ENCODE measurements around the gene SKAP1.
A peak's percentile ranks its signal among the peaks of the same experiment; 100 is the strongest.
"Not testable (repeated sequence)": the region's sequence is repeated elsewhere in the genome, so short reads cannot be mapped to it uniquely, and the experiment has no call there.

SKAP1 gene

DNA sequence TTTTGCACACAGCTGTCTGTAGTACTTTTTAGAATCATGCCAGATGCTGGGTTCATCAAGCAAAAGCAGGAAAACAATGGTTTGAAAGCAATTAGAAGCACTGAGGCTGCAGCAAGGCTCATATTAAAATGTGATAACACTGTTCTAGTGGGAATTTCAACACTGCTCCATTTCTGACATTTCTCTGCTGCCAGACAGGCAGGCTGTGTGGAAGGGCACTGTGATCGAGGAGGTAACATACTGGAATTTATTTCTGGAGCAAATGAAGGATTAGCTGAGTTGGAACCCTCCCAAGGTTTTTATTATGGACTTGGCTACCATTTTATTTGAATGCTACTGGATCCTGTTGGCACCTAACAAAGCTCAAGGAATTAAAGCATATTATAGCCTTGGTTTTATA is 66.9 kb downstream of the SKAP1 start:
- no peak for DNase-seq (ENCODE audit: low read depth)
- no peak overlapping the region for H3K4me3 ChIP-seq (ENCODE audit: control insufficient read depth, low read depth, low read length)
- TF ChIP-seq CTCF (IDR thresholded peaks at IDR 0.05; ENCODE audit: control insufficient read depth, insufficient read depth, low read depth, low read length, missing control alignments) = no peak

GRCh38 chr17:48360861-48361633 is 69.0 kb downstream of the SKAP1 start:
- not testable (repeated sequence) for H3K4me3 ChIP-seq (ENCODE audit: control insufficient read depth, low read depth, low read length); DNase-seq (ENCODE audit: low read depth)

- TF ChIP-seq CTCF (IDR thresholded peaks at IDR 0.05; ENCODE audit: control insufficient read depth, insufficient read depth, low read depth, low read length, missing control alignments) = no peak
- no peak for DNase-seq (ENCODE audit: low read depth)
- H3K4me3 ChIP-seq (ENCODE audit: control insufficient read depth, low read depth, low read length) = no peak overlapping the region
These were observed 72.0 kb downstream of the SKAP1 start for GRCh38 chr17:48357779-48358602.

DNA sequence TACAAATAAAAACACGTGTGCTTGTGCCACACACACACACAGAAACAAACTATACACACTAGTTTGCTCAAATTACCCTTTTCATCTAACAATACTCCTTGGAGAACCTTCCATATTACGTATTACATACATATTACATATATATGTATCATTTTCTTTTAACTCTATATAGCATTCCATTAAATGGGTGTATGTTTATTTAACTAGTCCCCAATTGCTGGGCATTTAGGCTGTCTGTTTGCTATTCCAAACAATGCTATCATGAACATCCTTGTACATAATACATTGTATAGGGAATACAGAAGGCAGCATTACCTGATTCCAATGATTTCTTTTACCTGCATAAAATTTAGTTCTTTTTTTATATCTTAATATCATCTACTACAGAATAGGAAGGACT is 73.1 kb downstream of the SKAP1 start:
- TF ChIP-seq CTCF (IDR thresholded peaks at IDR 0.05; ENCODE audit: control insufficient read depth, insufficient read depth, low read depth, low read length, missing control alignments) = no peak
- DNase-seq (ENCODE audit: low read depth) = no peak
- no peak overlapping the region for H3K4me3 ChIP-seq (ENCODE audit: control insufficient read depth, low read depth, low read length)

DNA sequence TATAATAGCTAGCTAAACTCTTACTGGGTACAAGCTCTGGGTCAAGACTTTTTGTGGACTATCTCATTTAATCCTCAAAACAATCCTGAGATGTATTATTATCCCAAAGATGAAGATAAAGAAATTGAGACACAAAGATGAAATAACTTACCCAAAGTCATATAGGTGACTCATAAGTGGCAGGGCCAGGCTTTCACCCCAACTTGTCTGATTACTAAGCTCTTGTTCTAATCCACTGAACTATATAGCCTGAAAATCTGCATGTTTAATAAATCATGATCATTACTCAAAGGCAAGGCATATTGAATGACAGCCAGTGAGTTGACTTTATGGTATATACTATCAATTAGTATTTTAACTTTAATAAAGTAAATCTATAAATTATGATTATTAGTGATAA is 77.4 kb downstream of the SKAP1 start:
- no peak overlapping the region for H3K4me3 ChIP-seq (ENCODE audit: control insufficient read depth, low read depth, low read length)
- DNase-seq (ENCODE audit: low read depth) = no peak
- TF ChIP-seq CTCF (IDR thresholded peaks at IDR 0.05; ENCODE audit: control insufficient read depth, insufficient read depth, low read depth, low read length, missing control alignments) = no peak

GRCh38 chr17:48351911-48352332 is 78.1 kb downstream of the SKAP1 start:
- peak; percentile 47 for TF ChIP-seq CTCF (IDR thresholded peaks at IDR 0.05; ENCODE audit: control insufficient read depth, insufficient read depth, low read depth, low read length, missing control alignments)
- no peak for DNase-seq (ENCODE audit: low read depth)
- no peak overlapping the region for H3K4me3 ChIP-seq (ENCODE audit: control insufficient read depth, low read depth, low read length)

DNA sequence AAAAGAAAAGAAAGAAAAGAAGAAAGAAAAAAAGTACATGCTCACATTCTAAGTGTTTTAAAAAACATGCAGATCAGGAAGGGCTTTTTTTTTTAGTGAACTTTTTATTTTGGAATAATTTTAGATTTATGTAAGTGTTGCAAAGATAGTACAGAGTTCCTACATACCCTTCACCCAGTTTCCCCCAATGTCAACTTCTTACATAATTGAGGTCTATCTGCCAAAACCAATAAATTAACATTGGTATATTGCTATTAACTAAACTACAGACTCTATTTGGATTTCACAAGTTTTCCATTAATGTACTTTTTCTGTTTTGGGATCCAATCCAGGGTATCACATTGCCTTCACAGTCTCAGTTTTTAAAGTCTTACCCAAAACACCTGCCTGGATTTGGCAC is 81.7 kb downstream of the SKAP1 start:
- DNase-seq (ENCODE audit: low read depth) = no peak
- TF ChIP-seq CTCF (IDR thresholded peaks at IDR 0.05; ENCODE audit: control insufficient read depth, insufficient read depth, low read depth, low read length, missing control alignments) = no peak
- no peak overlapping the region for H3K4me3 ChIP-seq (ENCODE audit: control insufficient read depth, low read depth, low read length)

Measured in AG09309 (cell line).